Endothelial cell of umbilical vein (primary cell): ENCODE measurements around the gene B3GALT6. TPM values are rescaled to one million over a fixed set of nuclear protein-coding genes. Genes with fewer than 3 reads are reported as not detected.

Experiments
- BruUV-seq: library from RNA; stranded (reverse); fragments of 400-500 nt; replicated peaks from 2 replicates; lab custom pipeline; 2021; lab: Mats Ljungman, UMichigan
- CTCF ChIA-PET: fragments of 300-600, 350-600 bp; sonication (Branson Sonifier 250); formaldehyde crosslinking; loops from one replicate; lab custom pipeline; 2021; ENCODE audit warnings: antibody characterized with exemption, inconsistent platforms; lab: Charles Lee
- POLR2A ChIA-PET: fragments of 300-600, 350-600 bp; sonication (Branson Sonifier 250); formaldehyde crosslinking; loops from one replicate; lab custom pipeline; 2021; ENCODE audit warnings: antibody characterized with exemption, inconsistent platforms; lab: Charles Lee
- DNase-seq: peaks from one replicate; pipeline ENCODE4 v3.0.0-alpha.2; 2011; ENCODE audit warnings: low read depth, low spot score
- FAIRE-seq: peaks from 2 replicates; lab custom pipeline; 2011; peaks lifted over from hg19 to GRCh38; lab: Jason Lieb, UNC
- H2AFZ ChIP-seq: 2 replicates; pipeline ENCODE4 v1.6.0; 2012; ENCODE audit warnings: low read depth, low read length, control low read depth, inconsistent platforms
- H3K27ac ChIP-seq: 2 replicates; pipeline ENCODE4 v1.5.1; 2011; ENCODE audit warnings: low read depth, mild to moderate bottlenecking, control low read depth, low read length, moderate library complexity; ENCODE audit not compliant: insufficient read depth
- H3K27me3 ChIP-seq, 2 experiments: 2 replicates each; pipeline versions ENCODE4 v1.6.0 to v1.6.1; 2011; ENCODE audit warnings: low read length in 2 of 2, mixed read lengths in 1 of 2; ENCODE audit not compliant: control insufficient read depth in 2 of 2, insufficient read depth in 2 of 2
- H3K36me3 ChIP-seq, 2 experiments: 2 replicates in 1 of 2; 3 replicates in 1 of 2; pipeline ENCODE4 v1.5.1; 2011; ENCODE audit warnings: low read length in 2 of 2, mild to moderate bottlenecking in 1 of 2, moderate library complexity in 1 of 2; ENCODE audit not compliant: control insufficient read depth in 2 of 2, insufficient read depth in 2 of 2; ENCODE audit errors: extremely low read depth in 1 of 2
- H3K4me1 ChIP-seq: 3 replicates; pipeline ENCODE4 v1.5.1; 2011; ENCODE audit warnings: mild to moderate bottlenecking, low read length; ENCODE audit not compliant: control insufficient read depth, insufficient read depth; ENCODE audit errors: extremely low read depth
- H3K4me2 ChIP-seq: 2 replicates; pipeline ENCODE4 v1.6.1; 2011; ENCODE audit warnings: low read length, control low read depth, mixed read lengths; ENCODE audit not compliant: insufficient read depth
- H3K4me3 ChIP-seq, 3 experiments: fragments of 200-600 bp in 1 of 3; sonication (generic), shearing (Covaris generic) in 1 of 3; replicated peaks in 1 of 3; 2 replicates each; pipeline ENCODE4 v1.5.1; 2011 to 2016; ENCODE audit warnings: control low read depth in 3 of 3, low read length in 3 of 3, mild to moderate bottlenecking in 2 of 3, inconsistent platforms in 1 of 3, low read depth in 1 of 3, moderate library complexity in 1 of 3; ENCODE audit not compliant: insufficient read depth in 1 of 3
- H3K79me2 ChIP-seq: 2 replicates; pipeline ENCODE4 v1.6.0; 2012; ENCODE audit warnings: low read length, inconsistent platforms; ENCODE audit not compliant: control insufficient read depth, insufficient read depth
- H3K9ac ChIP-seq: replicated peaks from 2 replicates; pipeline ENCODE3; 2011; ENCODE audit warnings: low read length, control low read depth; ENCODE audit not compliant: insufficient read depth; ENCODE audit errors: extremely low read depth
- H3K9me1 ChIP-seq: replicated peaks from 3 replicates; pipeline ENCODE4 v1.6.0; 2011; ENCODE audit warnings: mild to moderate bottlenecking, low read length; ENCODE audit not compliant: control insufficient read depth, insufficient read depth; ENCODE audit errors: extremely low read depth
- H3K9me3 ChIP-seq: replicated peaks from 2 replicates; pipeline ENCODE4 v1.5.1; 2012; ENCODE audit warnings: low read length, inconsistent platforms; ENCODE audit not compliant: control insufficient read depth, insufficient read depth
- H4K20me1 ChIP-seq: replicated peaks from 2 replicates; pipeline ENCODE3; 2011; ENCODE audit warnings: mild to moderate bottlenecking, low read length; ENCODE audit not compliant: control insufficient read depth, insufficient read depth; ENCODE audit errors: extremely low read depth
- EZH2 ChIP-seq: IDR thresholded peaks from 2 replicates; pipeline ENCODE4 v1.6.1; 2012; ENCODE audit warnings: borderline replicate concordance, low read depth, mild to moderate bottlenecking, moderate library complexity, low read length, inconsistent platforms; ENCODE audit not compliant: severe bottlenecking
- FOS ChIP-seq: IDR thresholded peaks from 2 replicates; pipeline ENCODE4 v1.6.1; 2011; ENCODE audit warnings: mild to moderate bottlenecking, low read length, moderate library complexity, borderline replicate concordance; ENCODE audit not compliant: insufficient read depth
- GATA2 ChIP-seq: IDR thresholded peaks from 2 replicates; pipeline ENCODE4 v1.7.0; 2011; ENCODE audit warnings: low read depth, mild to moderate bottlenecking, moderate library complexity, mixed read lengths, low read length; ENCODE audit not compliant: insufficient read length, insufficient read depth
- JUN ChIP-seq: IDR thresholded peaks from 2 replicates; pipeline ENCODE4 v1.6.1; 2011; ENCODE audit warnings: borderline replicate concordance, low read depth; ENCODE audit not compliant: insufficient read length, insufficient read depth
- MAX ChIP-seq: IDR thresholded peaks from 2 replicates; pipeline ENCODE4 v1.6.1; 2011; ENCODE audit not compliant: insufficient read depth, insufficient read length
- MYC ChIP-seq: IDR thresholded peaks from one replicate; pipeline ENCODE4 v1.6.1; 2011; ENCODE audit warnings: mild to moderate bottlenecking, low read depth, low read length
- POLR2A ChIP-seq: IDR thresholded peaks from 2 replicates; pipeline ENCODE4 v1.6.1; 2012; ENCODE audit warnings: low read depth, mild to moderate bottlenecking, control low read depth, low read length
- POLR2AphosphoS5 ChIP-seq: IDR thresholded peaks from 2 replicates; pipeline ENCODE4 v1.6.1; 2012; ENCODE audit warnings: low read depth, mild to moderate bottlenecking, control low read depth, low read length, moderate library complexity; ENCODE audit not compliant: insufficient read depth
- dilution Hi-C: fragments of 300-500 bp; cut with MboI; formaldehyde crosslinking; loops from one replicate; pipeline ENCODE4 v1.15.0; 2019; ENCODE audit warnings: low sequenced_read_pairs; ENCODE audit not compliant: extremely low pct_ligation_motif_present
- intact Hi-C: fragments of 100-400 bp; cut with micrococcal nuclease; formaldehyde crosslinking; loops from one replicate; pipeline ENCODE4 v1.10.0; 2022
- polyA plus RNA-seq, 4 experiments: library from polyadenylated mRNA; depleted of rRNA in 3 of 4; stranded (reverse) in 3 of 4; unstranded in 1 of 4; fragments of >200 nt; gene quantifications; 2 replicates each; pipeline versions ENCODE4 v1.2.1 to v1.2.3, GENCODE V29; 2011 to 2012; ENCODE audit warnings: missing spikeins in 1 of 4
- total RNA-seq: library from RNA; stranded (reverse); gene quantifications from 2 replicates; pipeline ENCODE4 v1.2.3, GENCODE V29; 2021
- TF ChIP-seq, protein P1 (sequence below), 2 donors: IDR thresholded peaks; 1 replicate in 1 of 2; 2 replicates in 1 of 2; pipeline ENCODE4 v1.5.1; 2011; ENCODE audit warnings: low read length in 2 of 2, mild to moderate bottlenecking in 2 of 2, moderate library complexity in 2 of 2, control low read depth in 1 of 2, inconsistent platforms in 1 of 2, low read depth in 1 of 2; ENCODE audit not compliant: insufficient read depth in 1 of 2; ENCODE audit errors: extremely low read depth in 1 of 2

B3GALT6 gene
- total and polyA plus RNA-seq, 2 donors (not counting 3 experiments of a cell fraction or from before 2014, with no cell fraction given), result 24.6 to 34.1 TPM

DNA sequence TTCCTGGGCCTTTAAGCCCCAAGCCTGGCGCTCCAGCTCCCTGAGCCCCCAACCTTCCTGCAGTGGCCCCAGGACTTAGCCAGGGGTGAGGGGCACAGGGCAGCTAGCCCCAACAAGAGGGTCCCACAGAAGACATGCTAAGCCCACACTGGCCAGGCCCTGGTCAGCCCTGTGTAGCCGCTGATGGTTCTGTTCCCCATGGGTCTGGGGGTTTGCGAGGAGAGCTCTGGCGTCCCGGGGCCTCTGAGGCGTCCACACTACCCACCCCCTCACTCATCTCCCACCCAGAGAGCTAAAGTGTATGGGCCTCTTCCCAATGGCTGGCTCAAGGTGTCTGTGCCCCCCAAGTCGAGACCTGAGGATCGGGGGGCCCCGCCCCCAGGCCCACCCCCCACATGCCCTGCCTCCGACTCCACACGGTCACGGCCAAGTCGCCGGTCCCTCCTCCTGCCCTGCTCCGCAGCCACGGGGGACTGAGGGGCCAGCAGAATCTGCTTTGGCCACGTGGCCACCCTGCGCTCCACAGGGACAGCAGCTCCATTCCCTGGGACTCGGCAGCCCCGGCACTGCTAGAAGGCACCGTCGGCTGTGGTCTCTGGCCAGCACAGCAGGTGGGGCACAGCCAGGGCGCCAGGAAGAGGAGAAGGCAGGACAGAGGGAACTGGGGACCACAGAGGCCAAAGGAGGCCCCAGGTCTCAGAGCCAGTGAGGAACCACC, 33.5 kb upstream of the B3GALT6 start:
- Histone ChIP-seq H3K9me3 (no peaks in the 10 kb centered on the region), H3K27me3 (peaks cover 0 to 1% of the 10 kb centered on the region in 2 experiments), H3K9me1 (no peaks in the 10 kb centered on the region), H3K36me3 (no peaks in the 10 kb centered on the region), H4K20me1 (no peaks in the 10 kb centered on the region), H3K79me2 (no peaks in the 10 kb centered on the region), H3K9ac (no peak overlapping the region), H3K27ac (no peak overlapping the region), H3K4me1 (no peaks in the 10 kb centered on the region), H3K4me2 (no peak overlapping the region), H2AFZ (no peak overlapping the region), H3K4me3 (no peak overlapping the region)
- dilution Hi-C loops (no loop called here), intact Hi-C loops (no loop called here)
- ChIA-PET POLR2A (interaction anchor here (0.6 kb wide), 1 partner anchor 9 kb away, joined by 3 read pairs; no protein-coding TSS in a partner anchor), CTCF (no interaction called here)
- BruUV-seq, result no TSS peak
- no peak for FAIRE-seq
- DNase-seq, result no peak
- TF ChIP-seq, protein P1, sequence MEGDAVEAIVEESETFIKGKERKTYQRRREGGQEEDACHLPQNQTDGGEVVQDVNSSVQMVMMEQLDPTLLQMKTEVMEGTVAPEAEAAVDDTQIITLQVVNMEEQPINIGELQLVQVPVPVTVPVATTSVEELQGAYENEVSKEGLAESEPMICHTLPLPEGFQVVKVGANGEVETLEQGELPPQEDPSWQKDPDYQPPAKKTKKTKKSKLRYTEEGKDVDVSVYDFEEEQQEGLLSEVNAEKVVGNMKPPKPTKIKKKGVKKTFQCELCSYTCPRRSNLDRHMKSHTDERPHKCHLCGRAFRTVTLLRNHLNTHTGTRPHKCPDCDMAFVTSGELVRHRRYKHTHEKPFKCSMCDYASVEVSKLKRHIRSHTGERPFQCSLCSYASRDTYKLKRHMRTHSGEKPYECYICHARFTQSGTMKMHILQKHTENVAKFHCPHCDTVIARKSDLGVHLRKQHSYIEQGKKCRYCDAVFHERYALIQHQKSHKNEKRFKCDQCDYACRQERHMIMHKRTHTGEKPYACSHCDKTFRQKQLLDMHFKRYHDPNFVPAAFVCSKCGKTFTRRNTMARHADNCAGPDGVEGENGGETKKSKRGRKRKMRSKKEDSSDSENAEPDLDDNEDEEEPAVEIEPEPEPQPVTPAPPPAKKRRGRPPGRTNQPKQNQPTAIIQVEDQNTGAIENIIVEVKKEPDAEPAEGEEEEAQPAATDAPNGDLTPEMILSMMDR (IDR thresholded peaks at IDR 0.05; ENCODE audit: extremely low read depth in 1 of 2, insufficient read depth in 1 of 2, low read depth in 1 of 2, low read length in 2 of 2), result no peak
- no peak for TF ChIP-seq FOS
- TF ChIP-seq MYC, result no peak
- no peak for TF ChIP-seq POLR2AphosphoS5
- no peak for TF ChIP-seq POLR2A
- no peak for TF ChIP-seq JUN
- TF ChIP-seq GATA2, result no peak
- TF ChIP-seq EZH2, result no peak
- no peak for TF ChIP-seq MAX
